ENCODE measurements around the gene TNRC18.

The TNRC18 gene

DNA sequence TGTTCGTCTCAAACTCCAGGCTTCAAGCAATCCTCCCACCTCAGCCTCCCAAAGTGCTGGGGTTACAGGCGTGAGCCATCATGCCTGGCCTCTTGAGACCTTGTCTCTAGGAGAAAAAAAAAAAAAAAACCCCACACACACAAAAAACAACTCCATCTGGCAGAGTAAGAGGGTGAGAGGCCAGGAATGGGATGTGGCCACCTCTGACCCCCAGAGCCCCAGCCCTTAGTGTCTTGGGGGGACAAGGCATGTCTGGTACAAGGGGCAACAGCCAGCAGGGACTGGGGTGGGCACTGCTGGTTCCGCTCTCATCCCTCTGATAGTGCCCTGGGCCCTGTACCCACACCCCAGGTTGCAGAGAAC lies 15.6 kb upstream of the TNRC18 start:
- no peaks in the 10 kb centered on the region for H3K27me3 ChIP-seq (ENCODE audit: insufficient read depth, low read length)
- H3K4me1 ChIP-seq (ENCODE audit: control insufficient read depth in 1 of 2, insufficient read depth in 2 of 2, low read length in 2 of 2), result peaks cover 8 to 9% of the 10 kb centered on the region in 2 experiments
- H3K4me3 ChIP-seq (ENCODE audit: low read depth, low read length), result no peak overlapping the region
- H3K14ac ChIP-seq (ENCODE audit: low read length), result no peak overlapping the region
- H2BK5ac ChIP-seq (ENCODE audit: low read depth, low read length, poor library complexity), result no peak overlapping the region
- H2AK5ac ChIP-seq (ENCODE audit: low read length), result no peak overlapping the region
- no peak overlapping the region for H4K12ac ChIP-seq (ENCODE audit: low read depth, low read length)
- no peak overlapping the region for H2BK120ac ChIP-seq (ENCODE audit: insufficient read depth, low read length, poor library complexity)
- no peak overlapping the region for H3K27ac ChIP-seq (ENCODE audit: low read depth, low read length)
- no peak overlapping the region for H3K18ac ChIP-seq (ENCODE audit: low read length)
- H3K4ac ChIP-seq (ENCODE audit: low read depth, low read length), result no peak overlapping the region
- no peak overlapping the region for H3K4me2 ChIP-seq (ENCODE audit: low read length)
- H4K8ac ChIP-seq (ENCODE audit: low read depth, low read length), result no peak overlapping the region
- H3K23ac ChIP-seq (ENCODE audit: low read length), result no peak overlapping the region
- no peak for DNase-seq
- H3K9ac ChIP-seq (ENCODE audit: low read length), result no peak overlapping the region
- H3K9me3 ChIP-seq (ENCODE audit: insufficient read depth, low read depth, low read length), result no peaks in the 10 kb centered on the region
- H2BK12ac ChIP-seq (ENCODE audit: low read length), result no peak overlapping the region
- WGBS (ENCODE audit: extremely low coverage, insufficient coverage, insufficient read length), result no CpG with 5 or more reads among the region's 3 CpGs
- H3K36me3 ChIP-seq (ENCODE audit: control insufficient read depth in 1 of 2, insufficient read depth in 2 of 2, low read length in 2 of 2), result peaks cover 5% of the 10 kb centered on the region in 2 experiments
- H4K91ac ChIP-seq (ENCODE audit: low read depth, low read length), result no peak overlapping the region
- H2AFZ ChIP-seq (ENCODE audit: insufficient read depth, low read length, poor library complexity), result no peak overlapping the region
- no peaks in the 10 kb centered on the region for H3K79me1 ChIP-seq (ENCODE audit: low read length)
- no peaks in the 10 kb centered on the region for H3K79me2 ChIP-seq (ENCODE audit: control insufficient read depth, insufficient read depth, low read length, poor library complexity)

GRCh38 chr7:5437987-5438386 lies 14.4 kb upstream of the TNRC18 start:
- Histone ChIP-seq H4K91ac (ENCODE audit: low read depth, low read length) (peak overlapping the region; percentile 4), H3K23ac (ENCODE audit: low read length) (no peak overlapping the region), H2BK12ac (ENCODE audit: low read length) (no peak overlapping the region), H3K4ac (ENCODE audit: low read depth, low read length) (no peak overlapping the region), H3K4me1 (ENCODE audit: control insufficient read depth in 1 of 2, insufficient read depth in 2 of 2, low read length in 2 of 2) (peaks cover 8 to 9% of the 10 kb centered on the region in 2 experiments), H3K27ac (ENCODE audit: low read depth, low read length) (no peak overlapping the region), H4K8ac (ENCODE audit: low read depth, low read length) (no peak overlapping the region), H3K79me1 (ENCODE audit: low read length) (no peaks in the 10 kb centered on the region), H2BK120ac (ENCODE audit: insufficient read depth, low read length, poor library complexity) (no peak overlapping the region), H3K9me3 (ENCODE audit: insufficient read depth, low read depth, low read length) (peaks cover 4% of the 10 kb centered on the region), H3K36me3 (ENCODE audit: control insufficient read depth in 1 of 2, insufficient read depth in 2 of 2, low read length in 2 of 2) (peaks cover 9 to 10% of the 10 kb centered on the region in 2 experiments), H2AFZ (ENCODE audit: insufficient read depth, low read length, poor library complexity) (no peak overlapping the region), H3K4me3 (ENCODE audit: low read depth, low read length) (no peak overlapping the region), H3K9ac (ENCODE audit: low read length) (no peak overlapping the region), H3K27me3 (ENCODE audit: insufficient read depth, low read length) (no peaks in the 10 kb centered on the region), H3K18ac (ENCODE audit: low read length) (no peak overlapping the region), H2AK5ac (ENCODE audit: low read length) (no peak overlapping the region), H3K79me2 (ENCODE audit: control insufficient read depth, insufficient read depth, low read length, poor library complexity) (no peaks in the 10 kb centered on the region), H3K14ac (ENCODE audit: low read length) (no peak overlapping the region), H2BK5ac (ENCODE audit: low read depth, low read length, poor library complexity) (peak overlapping the region; percentile 15), H4K12ac (ENCODE audit: low read depth, low read length) (no peak overlapping the region), H3K4me2 (ENCODE audit: low read length) (no peak overlapping the region)
- no CpG with 5 or more reads among the region's 5 CpGs for WGBS (ENCODE audit: extremely low coverage, insufficient coverage, insufficient read length)
- DNase-seq, result peak in 1 of 2 donors; percentile 66

DNA sequence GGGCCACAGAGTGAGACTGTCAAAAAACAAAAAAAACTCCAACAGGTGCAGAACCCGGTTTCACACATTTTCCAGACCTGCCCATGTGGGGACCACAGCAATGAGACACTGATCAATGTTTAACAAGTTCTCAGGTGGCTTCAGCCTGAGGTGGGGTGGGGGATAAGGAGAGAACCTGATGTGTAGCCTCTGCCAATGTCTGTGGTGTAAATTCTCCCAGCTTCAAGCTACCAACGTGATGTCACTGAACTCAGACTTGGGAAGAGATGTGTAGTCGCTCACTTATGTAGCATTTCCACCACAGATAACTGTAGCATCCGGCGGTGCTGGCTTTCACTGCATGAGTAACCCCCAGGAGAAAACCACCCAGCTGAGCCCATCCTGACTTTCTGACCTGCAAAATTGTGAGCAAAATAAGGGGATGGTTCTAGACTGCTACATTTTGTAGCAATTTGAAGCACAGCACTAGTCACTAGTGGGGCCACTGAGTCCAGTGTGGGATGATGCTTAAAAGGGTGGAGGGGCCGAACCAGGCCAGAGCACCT lies 13.8 kb upstream of the TNRC18 start:
- no CpG with 5 or more reads among the region's 6 CpGs for WGBS (ENCODE audit: extremely low coverage, insufficient coverage, insufficient read length)

GRCh38 chr7:5436003-5436678 lies 12.5 kb upstream of the TNRC18 start:
- no peak overlapping the region for H4K8ac ChIP-seq (ENCODE audit: low read depth, low read length)
- no peak overlapping the region for H3K27ac ChIP-seq (ENCODE audit: low read depth, low read length)
- H3K79me2 ChIP-seq (ENCODE audit: control insufficient read depth, insufficient read depth, low read length, poor library complexity), result no peaks in the 10 kb centered on the region
- peaks cover 4% of the 10 kb centered on the region for H3K9me3 ChIP-seq (ENCODE audit: insufficient read depth, low read depth, low read length)
- no peak overlapping the region for H3K23ac ChIP-seq (ENCODE audit: low read length)
- no peak overlapping the region for H2BK12ac ChIP-seq (ENCODE audit: low read length)
- no peak overlapping the region for H4K12ac ChIP-seq (ENCODE audit: low read depth, low read length)
- peaks cover 8 to 9% of the 10 kb centered on the region in 2 experiments for H3K4me1 ChIP-seq (ENCODE audit: control insufficient read depth in 1 of 2, insufficient read depth in 2 of 2, low read length in 2 of 2)
- no peak overlapping the region for H3K4ac ChIP-seq (ENCODE audit: low read depth, low read length)
- no peak overlapping the region for H2BK5ac ChIP-seq (ENCODE audit: low read depth, low read length, poor library complexity)
- no peak overlapping the region for H3K14ac ChIP-seq (ENCODE audit: low read length)
- H4K91ac ChIP-seq (ENCODE audit: low read depth, low read length), result no peak overlapping the region
- WGBS (ENCODE audit: extremely low coverage, insufficient coverage, insufficient read length), result no CpG with 5 or more reads among the region's 5 CpGs
- no peak overlapping the region for H2AFZ ChIP-seq (ENCODE audit: insufficient read depth, low read length, poor library complexity)
- H3K4me2 ChIP-seq (ENCODE audit: low read length), result no peak overlapping the region
- H3K36me3 ChIP-seq (ENCODE audit: control insufficient read depth in 1 of 2, insufficient read depth in 2 of 2, low read length in 2 of 2), result peaks cover 9 to 10% of the 10 kb centered on the region in 2 experiments
- DNase-seq, result no peak
- no peaks in the 10 kb centered on the region for H3K79me1 ChIP-seq (ENCODE audit: low read length)
- no peaks in the 10 kb centered on the region for H3K27me3 ChIP-seq (ENCODE audit: insufficient read depth, low read length)
- no peak overlapping the region for H3K4me3 ChIP-seq (ENCODE audit: low read depth, low read length)
- H2BK120ac ChIP-seq (ENCODE audit: insufficient read depth, low read length, poor library complexity), result no peak overlapping the region
- no peak overlapping the region for H3K18ac ChIP-seq (ENCODE audit: low read length)
- no peak overlapping the region for H3K9ac ChIP-seq (ENCODE audit: low read length)
- no peak overlapping the region for H2AK5ac ChIP-seq (ENCODE audit: low read length)

More for the DNA sequence above, 13.8 kb upstream of the TNRC18 start:
- DNase-seq, result no peak
- H3K14ac ChIP-seq (ENCODE audit: low read length), result no peak overlapping the region
- H3K9me3 ChIP-seq (ENCODE audit: insufficient read depth, low read depth, low read length), result peaks cover 4% of the 10 kb centered on the region
- no peaks in the 10 kb centered on the region for H3K79me1 ChIP-seq (ENCODE audit: low read length)
- no peak overlapping the region for H2BK12ac ChIP-seq (ENCODE audit: low read length)
- peaks cover 8 to 9% of the 10 kb centered on the region in 2 experiments for H3K4me1 ChIP-seq (ENCODE audit: control insufficient read depth in 1 of 2, insufficient read depth in 2 of 2, low read length in 2 of 2)
- H3K9ac ChIP-seq (ENCODE audit: low read length), result no peak overlapping the region
- peak overlapping the region; percentile 4 for H4K91ac ChIP-seq (ENCODE audit: low read depth, low read length)
- H3K23ac ChIP-seq (ENCODE audit: low read length), result no peak overlapping the region
- H3K4me3 ChIP-seq (ENCODE audit: low read depth, low read length), result no peak overlapping the region
- no peak overlapping the region for H2AK5ac ChIP-seq (ENCODE audit: low read length)
- no peak overlapping the region for H3K4ac ChIP-seq (ENCODE audit: low read depth, low read length)
- no peak overlapping the region for H2BK120ac ChIP-seq (ENCODE audit: insufficient read depth, low read length, poor library complexity)
- peaks cover 9 to 10% of the 10 kb centered on the region in 2 experiments for H3K36me3 ChIP-seq (ENCODE audit: control insufficient read depth in 1 of 2, insufficient read depth in 2 of 2, low read length in 2 of 2)
- no peaks in the 10 kb centered on the region for H3K79me2 ChIP-seq (ENCODE audit: control insufficient read depth, insufficient read depth, low read length, poor library complexity)
- H2AFZ ChIP-seq (ENCODE audit: insufficient read depth, low read length, poor library complexity), result no peak overlapping the region
- no peak overlapping the region for H4K8ac ChIP-seq (ENCODE audit: low read depth, low read length)
- no peaks in the 10 kb centered on the region for H3K27me3 ChIP-seq (ENCODE audit: insufficient read depth, low read length)
- H3K27ac ChIP-seq (ENCODE audit: low read depth, low read length), result no peak overlapping the region
- H4K12ac ChIP-seq (ENCODE audit: low read depth, low read length), result no peak overlapping the region
- H3K4me2 ChIP-seq (ENCODE audit: low read length), result no peak overlapping the region
- H2BK5ac ChIP-seq (ENCODE audit: low read depth, low read length, poor library complexity), result peak overlapping the region; percentile 15
- no peak overlapping the region for H3K18ac ChIP-seq (ENCODE audit: low read length)
